Fibroblast of peridontal ligament (primary cell): Measurements from ENCODE around the gene ACTA1.
A peak's percentile ranks its signal among the peaks of the same experiment; 100 is the strongest.
"Not testable (repeated sequence)": the region's sequence is repeated elsewhere in the genome, so short reads cannot be mapped to it uniquely, and the experiment has no call there.

Experiments used
- DNase-seq: peaks from one replicate; pipeline ENCODE4 v3.0.0-alpha.2; 2010; ENCODE audit errors: extremely low read depth

Gene ACTA1

DNA sequence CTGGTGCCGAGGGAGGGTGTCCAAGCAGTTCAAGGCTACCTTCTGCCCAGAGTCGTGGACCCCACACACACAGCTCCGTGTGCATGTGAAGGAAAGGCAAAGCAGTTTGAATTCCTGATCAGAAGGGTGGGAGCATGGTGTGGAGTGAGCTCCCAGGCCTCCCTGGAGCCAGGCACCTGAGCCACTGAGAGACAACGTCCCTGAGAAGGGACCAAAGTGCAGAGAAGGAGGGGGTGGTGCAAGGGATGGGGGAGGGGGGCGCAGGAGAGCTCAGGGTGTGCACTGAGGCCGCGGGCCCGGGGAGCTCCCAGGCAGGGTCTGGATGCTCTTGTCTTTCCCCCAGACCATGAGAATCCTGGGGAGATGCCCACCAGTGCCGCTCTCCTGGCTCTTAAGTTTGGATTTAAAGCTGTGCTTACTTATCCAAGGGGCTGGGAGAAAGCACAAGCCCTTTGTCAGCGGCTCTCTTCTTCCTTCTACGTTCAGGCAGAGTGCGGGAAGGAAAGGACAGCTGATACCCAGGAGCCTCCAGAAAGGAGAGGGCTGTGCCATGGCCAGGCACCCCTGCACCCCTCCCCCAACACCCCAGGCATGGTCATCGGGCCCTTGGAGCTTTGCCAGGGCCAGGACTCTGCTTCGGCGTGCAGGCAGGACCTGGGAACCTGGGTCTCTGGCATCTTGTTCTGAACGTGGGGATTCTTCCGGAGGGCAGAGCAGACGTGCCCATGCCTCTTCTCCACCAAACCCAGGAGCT lies 24.1 kb downstream of the ACTA1 start:
- no peak for DNase-seq

DNA sequence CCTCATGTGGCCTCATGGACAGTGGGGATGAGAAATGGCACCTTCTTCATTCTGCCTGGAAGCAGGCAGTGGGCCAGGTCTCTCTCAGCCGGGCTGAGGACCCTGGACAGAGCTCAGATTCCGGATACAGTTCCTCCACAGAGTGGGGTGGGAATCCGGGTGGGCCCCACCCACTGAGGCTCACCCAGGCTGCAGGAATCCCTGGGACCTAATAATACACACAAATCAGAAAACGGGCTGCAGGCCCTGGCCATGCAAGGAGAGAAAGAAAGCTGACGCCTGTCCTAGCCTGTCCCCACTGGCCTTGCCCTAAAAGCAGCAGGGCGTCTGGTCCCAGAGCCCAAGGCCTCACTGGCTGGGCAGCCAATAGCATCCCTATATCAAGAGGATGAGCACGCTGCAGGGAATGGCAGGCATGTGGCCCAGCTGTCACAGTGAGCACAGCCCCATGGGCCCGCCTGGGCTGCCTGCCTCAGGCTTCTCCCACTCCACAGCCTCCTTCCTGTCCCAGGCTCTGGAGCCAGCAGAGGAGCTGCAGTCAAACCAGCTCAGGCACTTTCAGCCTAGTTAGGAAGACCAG lies 25.3 kb downstream of the ACTA1 start:
- DNase-seq, result no peak

DNA sequence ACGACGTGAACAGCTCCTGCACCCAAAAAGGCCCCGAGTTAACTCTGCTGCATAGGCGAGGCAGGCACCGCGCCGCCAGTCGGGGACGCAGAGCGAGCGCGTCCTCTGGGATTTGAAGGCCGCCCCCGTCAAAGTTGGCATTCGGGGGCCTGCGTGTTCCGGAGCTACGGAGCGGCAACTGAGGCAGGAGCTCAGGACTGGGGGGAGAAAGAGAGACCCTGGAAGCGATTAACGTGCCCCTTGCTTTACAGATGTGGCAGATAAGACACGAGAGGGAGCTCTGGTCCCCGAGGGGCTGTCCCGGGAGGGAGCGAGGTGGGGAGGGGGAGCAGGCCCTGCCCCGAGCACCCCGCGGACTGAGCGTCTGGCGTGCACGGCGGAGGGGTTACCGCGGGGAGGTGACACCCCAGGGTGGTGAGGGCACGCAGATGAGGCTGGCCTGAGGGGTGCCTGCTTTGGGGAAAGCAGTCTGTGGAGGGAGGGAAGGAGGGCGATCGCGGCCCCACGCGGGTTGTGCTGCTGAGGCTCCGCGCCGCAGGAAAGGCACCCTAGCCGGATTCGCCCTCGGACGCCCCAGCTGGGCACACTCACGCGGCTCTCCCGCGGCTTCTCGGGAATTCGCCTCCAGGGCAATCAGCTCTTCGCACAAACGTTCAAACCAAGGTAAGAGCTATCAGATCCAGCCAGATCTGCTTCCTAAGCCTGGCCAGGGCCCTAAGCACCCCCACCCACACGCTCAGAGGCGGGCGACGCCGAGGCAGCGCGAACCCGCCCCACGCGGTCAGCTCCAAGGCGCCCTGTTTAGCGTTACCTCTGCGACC lies 26.5 kb downstream of the ACTA1 start:
- DNase-seq, result no peak

DNA sequence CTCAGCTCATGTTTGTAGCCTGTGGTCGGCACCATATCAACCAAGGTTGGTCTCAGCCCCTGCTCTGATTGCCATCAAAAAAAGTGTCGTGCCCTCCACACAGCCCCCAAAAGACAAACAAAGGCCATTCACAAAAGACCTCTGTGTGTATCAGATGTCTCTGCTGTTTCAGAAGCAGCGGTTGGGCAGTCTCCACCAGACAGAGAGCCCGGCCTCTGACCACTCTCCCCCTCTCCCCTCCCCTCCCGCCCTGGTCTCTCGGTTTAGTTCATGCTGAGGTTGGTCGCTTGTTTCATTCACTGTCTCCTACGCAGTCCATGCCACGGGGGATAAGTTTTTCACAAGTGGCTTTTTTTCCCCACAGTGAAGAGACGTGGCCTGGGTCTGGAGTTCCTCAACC lies 27.1 kb downstream of the ACTA1 start:
- no peak for DNase-seq

DNA sequence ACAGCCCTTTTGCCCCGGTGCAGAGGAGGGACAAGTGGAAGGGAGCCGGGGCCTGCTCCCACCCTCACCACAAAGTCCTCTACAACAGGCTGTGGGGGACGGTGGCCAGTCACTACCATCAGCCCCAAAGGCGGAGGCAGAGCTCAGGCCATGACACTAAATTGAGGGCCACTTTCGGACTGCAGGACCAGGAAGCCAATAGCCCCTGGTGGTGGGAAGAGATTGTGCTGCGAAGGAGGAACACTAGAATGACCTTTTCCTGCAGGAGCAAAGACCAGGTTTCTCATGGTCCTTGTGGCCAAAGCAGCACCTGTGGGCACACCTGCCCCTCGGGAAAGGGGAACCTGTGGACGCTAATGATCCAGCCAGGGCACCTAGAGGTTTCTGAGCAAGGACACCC lies 30.3 kb downstream of the ACTA1 start:
- no peak for DNase-seq

DNA sequence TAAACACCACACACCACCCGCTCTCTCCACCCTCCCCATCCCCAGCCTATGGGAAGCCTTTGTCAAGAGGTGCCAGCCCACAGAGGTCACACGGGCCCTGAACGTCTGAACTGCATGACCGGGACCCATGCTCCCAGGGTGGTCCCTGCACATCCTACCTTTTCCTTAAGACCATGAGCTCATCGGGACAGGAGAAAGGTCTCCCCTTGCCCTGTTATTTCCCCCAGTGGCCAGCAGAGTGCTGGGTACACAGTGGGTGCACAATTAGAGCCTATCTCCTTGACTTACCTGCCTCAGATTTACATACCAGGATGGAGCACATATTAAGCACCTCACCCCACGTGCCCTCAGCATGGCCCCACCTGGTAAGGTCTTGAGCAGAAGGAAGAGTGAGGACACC lies 30.9 kb downstream of the ACTA1 start:
- DNase-seq, result no peak

DNA sequence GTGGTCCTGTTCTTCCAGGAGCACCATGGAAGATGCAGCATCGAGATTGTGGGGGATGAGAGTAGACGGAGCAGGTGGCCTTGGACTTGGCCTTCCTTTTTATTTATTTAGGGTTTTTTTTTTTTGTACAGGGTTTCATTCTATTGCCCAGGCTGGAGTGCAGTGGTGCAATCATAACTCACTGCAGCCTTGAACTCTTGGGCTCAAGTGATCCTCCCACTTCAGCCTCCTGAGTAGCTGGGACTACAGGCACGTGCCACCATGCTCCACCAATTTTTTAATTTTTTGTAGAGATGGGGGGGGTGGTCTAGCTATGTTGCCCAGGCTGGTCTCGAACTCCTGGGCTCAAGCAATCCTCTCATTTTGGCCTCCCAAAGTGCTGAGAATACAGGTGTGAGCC lies 31.6 kb downstream of the ACTA1 start:
- not testable (repeated sequence) for DNase-seq

DNA sequence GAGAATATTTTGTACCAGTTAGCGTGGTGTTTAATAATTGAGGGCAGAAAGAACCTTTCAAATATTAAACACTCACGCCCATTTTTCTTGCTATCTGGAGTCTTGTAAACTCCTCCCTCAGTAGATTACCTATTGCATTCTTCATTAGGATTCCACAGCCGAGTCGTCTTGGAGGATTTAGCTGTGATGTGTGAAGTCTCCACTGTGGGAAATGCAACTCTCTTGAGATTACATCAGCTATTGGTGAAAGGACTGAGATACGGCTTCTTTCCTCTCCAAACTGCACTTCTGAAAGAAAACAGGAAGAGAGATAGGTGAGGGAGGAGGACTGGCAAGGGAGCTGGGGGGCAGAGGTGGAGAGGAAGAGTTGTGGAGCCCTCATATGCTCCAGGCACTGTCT lies 36.1 kb downstream of the ACTA1 start:
- no peak for DNase-seq

DNA sequence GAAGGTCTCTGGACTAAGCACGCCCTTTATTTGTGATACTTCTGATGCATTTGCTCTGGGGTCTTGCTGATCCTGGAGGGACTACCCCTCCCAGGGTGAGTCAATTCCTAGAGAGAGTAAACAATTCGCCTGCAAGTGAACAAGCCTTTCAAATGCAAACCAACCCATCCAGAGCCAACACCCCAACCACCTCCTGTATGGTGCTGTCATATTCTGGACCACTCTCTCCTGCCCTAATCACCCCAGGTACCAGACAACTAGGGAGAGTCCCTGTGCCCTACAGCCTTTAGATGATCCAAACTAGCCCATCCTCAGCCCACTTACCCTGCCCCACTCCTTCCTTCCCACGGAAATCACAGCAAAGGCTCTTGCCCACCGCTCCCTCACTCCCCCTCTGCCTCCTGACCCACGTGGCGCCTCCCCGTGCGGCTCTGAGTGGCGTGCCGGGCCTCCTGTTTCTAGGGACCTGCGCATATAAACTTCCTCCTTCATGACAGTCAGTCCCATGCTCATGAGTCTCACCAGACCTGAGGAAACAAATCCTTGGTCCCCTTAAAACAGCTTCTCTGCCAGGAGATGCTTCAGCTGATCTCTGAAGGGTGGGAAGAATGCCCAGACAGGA lies 37.2 kb downstream of the ACTA1 start:
- no peak for DNase-seq

DNA sequence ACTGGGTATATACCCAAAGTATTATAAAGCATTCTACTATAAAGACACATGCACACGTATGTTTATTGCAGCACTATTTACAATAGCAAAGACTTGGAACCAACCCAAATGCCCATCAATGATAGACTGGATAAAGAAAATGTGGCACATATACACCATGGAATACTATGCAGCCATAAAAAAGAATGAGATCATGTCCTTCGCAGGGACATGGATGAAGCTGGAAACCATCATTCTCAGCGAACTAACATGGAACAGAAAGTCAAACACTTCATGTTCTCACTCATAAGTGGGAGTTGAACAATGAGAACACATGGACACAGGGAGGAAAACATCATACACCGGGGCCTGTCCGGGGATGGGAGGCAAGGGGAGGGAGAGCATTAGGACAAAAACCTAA lies 39.4 kb downstream of the ACTA1 start:
- DNase-seq, result not testable (repeated sequence)

DNA sequence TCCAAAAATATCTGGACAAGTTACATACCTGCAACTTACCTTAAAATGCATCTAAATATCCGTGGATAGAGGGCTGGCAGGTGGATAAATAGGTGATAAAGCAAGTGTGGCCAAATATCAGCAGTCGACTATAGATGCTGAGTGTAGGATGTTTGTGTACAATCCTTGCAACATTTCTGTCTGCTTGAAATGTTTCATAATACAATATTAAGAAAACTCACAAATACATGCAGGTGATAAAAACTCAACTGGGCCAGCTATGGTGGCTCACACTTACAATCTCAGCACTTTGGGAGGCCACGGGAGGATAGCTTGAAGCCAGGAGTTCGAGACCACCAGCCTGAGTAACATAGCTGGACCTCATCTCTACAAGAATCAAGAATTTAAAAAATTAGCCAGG lies 41.0 kb downstream of the ACTA1 start:
- no peak for DNase-seq

DNA sequence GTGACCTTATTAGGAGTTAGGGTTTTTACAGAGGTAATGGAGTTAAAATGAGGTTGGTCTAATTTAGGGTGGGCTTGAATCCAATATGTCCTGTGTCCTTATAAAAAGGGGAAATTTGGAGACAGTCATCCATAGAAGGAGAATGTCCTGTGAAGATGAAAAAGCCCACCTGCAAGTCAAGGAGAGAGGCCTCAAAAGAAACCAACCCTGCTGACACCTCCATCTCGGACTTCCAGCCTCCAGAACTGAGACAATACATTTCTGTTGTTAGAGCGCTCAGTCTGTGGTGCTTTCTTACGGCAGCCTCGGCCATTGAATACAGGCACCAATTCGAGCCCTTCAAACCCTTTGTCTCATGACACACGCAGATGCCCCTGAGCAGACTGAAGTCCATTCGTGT lies 43.8 kb downstream of the ACTA1 start:
- no peak for DNase-seq

DNA sequence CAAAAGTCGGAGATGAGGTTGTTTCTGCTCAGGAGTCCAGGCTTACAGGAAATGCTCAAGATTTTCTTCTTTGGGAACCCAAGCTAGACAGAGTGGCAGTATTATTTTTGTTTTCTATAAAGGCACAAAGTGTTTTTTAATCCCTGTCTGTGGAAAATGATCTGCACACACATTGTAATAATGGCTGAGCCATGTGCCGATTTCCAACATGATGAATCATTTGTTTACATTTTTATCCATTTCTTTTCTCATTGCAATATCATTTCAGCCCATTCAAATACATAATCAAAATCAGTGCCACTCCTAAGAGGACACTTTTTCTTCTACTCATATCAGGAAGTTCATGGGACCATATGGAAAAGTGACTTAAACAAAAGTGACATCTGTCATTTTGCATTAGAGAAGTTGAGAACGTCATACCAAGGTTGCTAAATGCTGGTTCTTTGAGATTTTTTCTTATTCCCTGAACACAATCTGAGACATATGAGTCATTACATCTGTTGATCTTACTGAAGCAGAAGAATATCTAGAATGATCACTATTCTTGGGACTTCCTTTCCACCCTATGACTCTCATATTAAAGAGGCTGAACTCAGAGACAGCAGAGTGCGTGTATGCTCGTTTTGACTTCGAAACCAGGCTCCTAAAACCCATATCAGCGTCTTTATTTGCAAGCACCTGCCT lies 44.9 kb downstream of the ACTA1 start:
- DNase-seq, result peak; percentile 84

DNA sequence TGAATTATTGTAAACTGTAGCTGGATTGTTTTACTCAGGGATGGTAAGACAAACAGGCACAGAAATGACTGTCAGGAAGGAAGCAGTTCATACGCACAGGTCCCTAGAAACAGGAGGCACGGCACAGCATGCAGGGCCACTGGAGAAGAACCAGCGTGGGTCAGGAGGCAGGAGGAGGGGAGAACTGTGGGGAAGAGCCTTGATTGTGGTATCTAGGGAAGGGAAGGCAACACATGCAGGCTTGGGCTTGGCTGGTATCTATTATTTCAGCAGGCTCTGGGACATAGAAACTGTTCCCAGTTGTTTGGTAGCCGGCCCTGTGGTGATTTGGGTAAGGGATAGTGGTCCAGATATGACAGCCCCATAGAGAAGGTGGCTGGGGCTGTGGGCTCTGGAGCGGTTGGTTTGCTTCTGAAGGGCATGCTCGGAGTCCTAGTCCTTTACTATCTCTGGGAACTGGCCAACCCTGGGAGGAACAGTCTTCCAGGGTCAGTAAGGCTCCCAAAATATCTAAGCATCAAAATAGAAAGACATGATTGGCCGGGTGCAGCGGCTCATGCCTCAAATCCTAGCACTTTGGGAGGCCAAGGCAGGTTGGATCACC lies 47.9 kb downstream of the ACTA1 start:
- DNase-seq, result no peak

DNA sequence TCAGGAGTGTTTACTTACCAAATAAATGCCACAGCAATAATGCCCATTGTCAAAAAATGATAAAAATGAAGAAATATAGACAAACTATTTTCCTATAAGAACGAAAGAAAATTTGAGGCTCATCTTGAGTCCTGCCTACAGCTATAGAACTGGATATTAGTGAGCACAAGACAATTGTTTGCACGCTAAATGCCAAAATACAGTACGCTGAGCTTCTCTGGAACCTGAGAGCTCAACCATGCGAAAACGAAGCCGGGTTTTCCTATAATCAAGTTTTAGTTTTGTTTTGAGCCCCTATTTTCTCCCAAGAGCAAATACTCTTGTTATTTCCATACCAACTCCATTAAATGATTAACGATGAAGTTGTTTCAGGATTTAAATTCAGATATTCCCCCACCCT lies 49.1 kb downstream of the ACTA1 start:
- DNase-seq, result no peak

DNA sequence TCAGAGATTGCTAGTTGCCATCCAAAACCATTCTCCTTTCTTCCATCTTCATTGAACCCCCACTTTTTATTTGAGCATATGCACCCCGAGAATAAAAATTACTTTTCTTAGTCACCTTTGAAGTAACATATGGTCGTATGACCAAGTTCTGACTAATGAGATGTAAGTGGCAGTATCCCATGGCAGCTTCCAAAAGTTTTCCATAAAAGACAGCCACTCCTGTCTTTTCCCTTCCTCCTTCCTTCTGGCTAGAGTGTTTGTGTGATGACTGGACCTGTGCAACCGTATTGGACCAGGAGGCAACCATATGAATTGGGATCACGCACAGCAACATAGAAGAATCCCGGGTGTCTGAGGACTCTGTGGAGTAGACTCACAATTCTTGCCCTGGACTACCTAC lies 49.9 kb downstream of the ACTA1 start:
- DNase-seq, result no peak

DNA sequence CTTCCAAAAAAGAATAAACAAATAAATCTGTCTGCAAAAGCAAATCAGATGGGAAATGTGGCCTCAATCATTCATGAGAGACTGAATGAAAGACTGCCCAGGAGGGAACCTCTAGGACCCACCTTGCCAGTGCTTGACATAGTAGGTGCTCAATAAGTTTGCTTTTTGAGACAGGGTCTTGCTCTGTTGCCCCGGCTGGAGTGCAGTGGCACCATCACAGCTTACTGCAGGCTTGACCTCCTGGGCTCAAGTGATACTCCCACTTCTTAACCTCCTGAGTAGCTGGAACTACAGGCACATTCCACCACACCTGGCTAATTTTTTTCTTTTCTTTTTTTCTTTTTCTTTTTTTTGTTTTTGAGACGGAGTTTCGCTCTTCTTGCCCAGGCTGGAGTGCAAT lies 50.7 kb downstream of the ACTA1 start:
- DNase-seq, result no peak
